NCI-H2171 (cell line): ENCODE measurements around the gene ARL1.
A peak's percentile ranks its signal among the peaks of the same experiment; 100 is the strongest.
"Not testable (repeated sequence)": the region's sequence is repeated elsewhere in the genome, so short reads cannot be mapped to it uniquely, and the experiment has no call there.

Experiments used
- DNase-seq: peaks from one replicate; lab custom pipeline; 2025; lab: John Stamatoyannopoulos, UW

The ARL1 gene

GRCh38 chr12:101407436-101408345 lies at the start of gene ARL1:
TSS of gene ARL1 (minus strand) at chr12:101407772. CDS start at chr12:101407645, 127 bp downstream.
- DNase-seq, result peak; percentile 79

GRCh38 chr12:101455685-101456084 lies 48.1 kb upstream of the ARL1 start:
- no peak for DNase-seq

- DNase-seq, result no peak
Measured at GRCh38 chr12:101441461-101442224, 34.1 kb upstream of the ARL1 start.

- DNase-seq, result no peak
Measured at GRCh38 chr12:101439236-101439635, 31.7 kb upstream of the ARL1 start.

GRCh38 chr12:101436136-101436535 lies 28.6 kb upstream of the ARL1 start:
- DNase-seq, result no peak

- no peak for DNase-seq
Measured at GRCh38 chr12:101430456-101430855, 22.9 kb upstream of the ARL1 start.

GRCh38 chr12:101424620-101425019 lies 17.0 kb upstream of the ARL1 start:
- no peak for DNase-seq

- DNase-seq, result not testable (repeated sequence)
Measured at GRCh38 chr12:101422066-101422465, 14.5 kb upstream of the ARL1 start.

GRCh38 chr12:101415228-101415627 lies 7.7 kb upstream of the ARL1 start:
- DNase-seq, result no peak

GRCh38 chr12:101414533-101415119 lies 7.1 kb upstream of the ARL1 start:
- DNase-seq, result peak; percentile 19

- DNase-seq, result not testable (repeated sequence)
Measured at GRCh38 chr12:101410169-101410568, 2.6 kb upstream of the ARL1 start.

- DNase-seq, result peak; percentile 5
Measured at GRCh38 chr12:101407049-101407435, 530 bp downstream of the ARL1 start.

GRCh38 chr12:101391181-101391580 lies 16.4 kb downstream of the ARL1 start:
- DNase-seq, result not testable (repeated sequence)

GRCh38 chr12:101379149-101379548 lies 28.4 kb downstream of the ARL1 start:
- no peak for DNase-seq

GRCh38 chr12:101375573-101375972 lies 32.0 kb downstream of the ARL1 start:
- no peak for DNase-seq

- peak; percentile 31 for DNase-seq
Measured at GRCh38 chr12:101372431-101372830, 35.1 kb downstream of the ARL1 start.

- DNase-seq, result no peak
Measured at GRCh38 chr12:101368016-101368415, 39.6 kb downstream of the ARL1 start.

- no peak for DNase-seq
Measured at GRCh38 chr12:101361455-101361854, 46.1 kb downstream of the ARL1 start.

GRCh38 chr12:101356794-101357193 lies 50.8 kb downstream of the ARL1 start:
- no peak for DNase-seq

GRCh38 chr12:101351682-101352081 lies 55.9 kb downstream of the ARL1 start:
- no peak for DNase-seq

- no peak for DNase-seq
Measured at GRCh38 chr12:101343893-101344292, 63.7 kb downstream of the ARL1 start.
